Nephron (organoid): ENCODE results near the gene PARD6G.
"Not testable (repeated sequence)": the region's sequence is repeated elsewhere in the genome, so short reads cannot be mapped to it uniquely, and the experiment has no call there.

Experiments used
- H3K27ac Mint-ChIP-seq, 3 experiments: 2 replicates each; pipeline ENCODE4 v1.8.0; 2020; ENCODE audit warnings: mixed read lengths in 3 of 3, mild to moderate bottlenecking in 2 of 3, moderate library complexity in 1 of 3
- H3K27me3 Mint-ChIP-seq: 2 replicates; pipeline ENCODE4 v1.8.0; 2021; ENCODE audit warnings: low read depth, mild to moderate bottlenecking, moderate library complexity, mixed read lengths
- H3K36me3 Mint-ChIP-seq: 2 replicates; pipeline ENCODE4 v1.8.0; 2020; ENCODE audit warnings: low read depth, mixed read lengths
- H3K4me1 Mint-ChIP-seq: 2 replicates; pipeline ENCODE4 v1.8.0; 2020; ENCODE audit warnings: mixed read lengths
- H3K4me3 Mint-ChIP-seq, 3 experiments: 2 replicates each; pipeline ENCODE4 v1.8.0; 2020; ENCODE audit warnings: mild to moderate bottlenecking in 3 of 3, mixed read lengths in 3 of 3, moderate library complexity in 2 of 3
- H3K9me3 Mint-ChIP-seq: 2 replicates; pipeline ENCODE4 v1.8.0; 2020; ENCODE audit warnings: mixed read lengths
- TF ChIP-seq, protein P1 (sequence below), 3 experiments: fragments of 200-600 bp; sonication (generic); IDR thresholded peaks; one replicate each; pipeline ENCODE4 v1.5.0; 2021; ENCODE audit warnings: antibody characterized with exemption in 3 of 3; ENCODE audit not compliant: unreplicated experiment in 3 of 3

The PARD6G gene

DNA sequence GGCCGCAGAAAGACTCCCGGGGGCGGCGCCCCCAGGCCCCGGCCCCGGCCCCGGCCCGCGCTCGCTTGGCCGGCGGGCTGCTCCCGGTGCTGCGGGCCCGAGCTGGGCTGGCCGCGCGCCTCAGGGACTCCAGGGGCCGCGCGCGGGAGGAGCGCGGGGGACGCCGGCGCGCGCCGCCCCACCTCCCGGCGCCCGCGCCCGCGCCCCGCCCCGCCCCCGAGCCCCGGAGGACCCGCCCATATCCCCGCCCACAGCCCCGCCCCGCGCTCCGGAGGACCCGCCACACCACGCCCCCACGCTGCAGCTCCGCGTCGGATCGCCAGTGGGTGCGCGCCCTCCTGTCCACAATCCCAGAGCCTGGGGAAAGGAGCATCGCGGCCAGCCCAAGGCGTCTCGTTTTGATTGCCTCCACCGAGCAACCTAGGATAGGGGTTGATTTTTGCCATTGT lies at the start of gene PARD6G:
Gene PARD6G (minus strand): TSS at position 122 of the 449 bp plus-strand sequence. CDS start 166 bp downstream, outside the sequence.
- no peaks in the 10 kb centered on the region for H3K36me3 Mint-ChIP-seq

GRCh38 chr18:80262241-80263033 lies 15.1 kb upstream of the PARD6G start:
- H3K27ac Mint-ChIP-seq = not testable (repeated sequence)
- TF ChIP-seq, protein P1, sequence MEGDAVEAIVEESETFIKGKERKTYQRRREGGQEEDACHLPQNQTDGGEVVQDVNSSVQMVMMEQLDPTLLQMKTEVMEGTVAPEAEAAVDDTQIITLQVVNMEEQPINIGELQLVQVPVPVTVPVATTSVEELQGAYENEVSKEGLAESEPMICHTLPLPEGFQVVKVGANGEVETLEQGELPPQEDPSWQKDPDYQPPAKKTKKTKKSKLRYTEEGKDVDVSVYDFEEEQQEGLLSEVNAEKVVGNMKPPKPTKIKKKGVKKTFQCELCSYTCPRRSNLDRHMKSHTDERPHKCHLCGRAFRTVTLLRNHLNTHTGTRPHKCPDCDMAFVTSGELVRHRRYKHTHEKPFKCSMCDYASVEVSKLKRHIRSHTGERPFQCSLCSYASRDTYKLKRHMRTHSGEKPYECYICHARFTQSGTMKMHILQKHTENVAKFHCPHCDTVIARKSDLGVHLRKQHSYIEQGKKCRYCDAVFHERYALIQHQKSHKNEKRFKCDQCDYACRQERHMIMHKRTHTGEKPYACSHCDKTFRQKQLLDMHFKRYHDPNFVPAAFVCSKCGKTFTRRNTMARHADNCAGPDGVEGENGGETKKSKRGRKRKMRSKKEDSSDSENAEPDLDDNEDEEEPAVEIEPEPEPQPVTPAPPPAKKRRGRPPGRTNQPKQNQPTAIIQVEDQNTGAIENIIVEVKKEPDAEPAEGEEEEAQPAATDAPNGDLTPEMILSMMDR (IDR thresholded peaks at IDR 0.05; ENCODE audit: unreplicated experiment in 3 of 3) = peak; percentile 44 to 56 (median 53)

More for the DNA sequence above, at the start of gene PARD6G:
- no peaks in the 10 kb centered on the region for H3K9me3 Mint-ChIP-seq
- H3K27ac Mint-ChIP-seq = peak within 1 kb of the TSS in 1 of 3 experiments; percentile 11
- peak within 1 kb of the TSS; percentile 82 to 88 (median 86) for H3K4me3 Mint-ChIP-seq
- TF ChIP-seq, protein P1 (IDR thresholded peaks at IDR 0.05; ENCODE audit: unreplicated experiment in 3 of 3) = no peak
- H3K4me1 Mint-ChIP-seq = peaks cover 15% of the 10 kb centered on the region
- H3K27me3 Mint-ChIP-seq = peaks cover 3% of the 10 kb centered on the region

DNA sequence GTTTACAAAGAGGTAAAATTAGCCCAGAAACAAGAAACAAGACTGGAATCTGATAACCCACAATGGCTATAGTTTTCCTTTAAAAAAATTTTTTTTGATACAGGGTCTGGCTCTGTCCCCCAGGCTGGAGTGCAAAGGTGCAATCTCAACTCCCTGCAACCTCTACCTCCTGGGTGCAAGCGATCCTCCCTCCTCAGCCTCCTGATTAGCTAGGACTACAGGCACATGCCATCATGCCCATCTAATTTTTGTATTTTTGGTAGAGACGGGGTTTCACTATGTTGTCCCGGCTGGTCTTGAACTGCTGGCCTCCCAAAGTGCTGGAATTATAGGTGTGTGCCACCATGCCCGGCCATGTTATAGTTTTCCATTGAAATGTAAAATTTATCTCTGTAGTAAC lies 12.3 kb upstream of the PARD6G start:
- no peaks in the 10 kb centered on the region for H3K36me3 Mint-ChIP-seq
- H3K27ac Mint-ChIP-seq = peak overlapping the region in 1 of 3 experiments; percentile 75
- peaks cover 16% of the 10 kb centered on the region for H3K9me3 Mint-ChIP-seq
- H3K4me1 Mint-ChIP-seq = peaks cover 6% of the 10 kb centered on the region
- no peak overlapping the region for H3K4me3 Mint-ChIP-seq
- H3K27me3 Mint-ChIP-seq = peaks cover 4% of the 10 kb centered on the region
- TF ChIP-seq, protein P1 (IDR thresholded peaks at IDR 0.05; ENCODE audit: unreplicated experiment in 3 of 3) = no peak

More at GRCh38 chr18:80262241-80263033, 15.1 kb upstream of the PARD6G start:
- not testable (repeated sequence) for H3K4me3 Mint-ChIP-seq, H3K9me3 Mint-ChIP-seq, H3K27me3 Mint-ChIP-seq, H3K36me3 Mint-ChIP-seq, H3K4me1 Mint-ChIP-seq

DNA sequence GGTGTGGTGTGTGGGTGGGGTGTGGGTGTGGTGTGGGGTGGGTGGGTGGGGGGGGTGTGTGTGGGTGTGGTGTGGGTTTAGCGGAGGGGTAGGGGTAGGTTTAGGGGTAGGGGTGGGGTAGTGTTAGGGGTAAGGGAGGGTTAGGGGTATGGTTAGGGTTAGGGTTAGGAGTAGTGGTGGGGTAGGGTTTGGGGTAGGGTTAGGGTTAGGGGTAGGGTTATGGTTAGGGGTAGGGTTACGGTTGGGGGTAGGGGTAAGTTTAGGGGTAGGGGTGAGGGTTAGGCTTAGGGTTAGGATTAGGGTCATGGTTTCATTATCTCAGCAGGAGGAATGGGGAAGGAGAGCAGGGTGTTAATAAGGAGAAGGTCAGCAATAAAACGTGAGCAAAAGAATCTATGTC lies 11.3 kb upstream of the PARD6G start:
- Mint-ChIP-seq H3K36me3 (no peaks in the 10 kb centered on the region), H3K4me1 (peaks cover 6% of the 10 kb centered on the region), H3K4me3 (no peak overlapping the region), H3K9me3 (peaks cover 16% of the 10 kb centered on the region), H3K27ac (no peak overlapping the region), H3K27me3 (peaks cover 4% of the 10 kb centered on the region)
- TF ChIP-seq, protein P1 (IDR thresholded peaks at IDR 0.05; ENCODE audit: unreplicated experiment in 3 of 3) = no peak

DNA sequence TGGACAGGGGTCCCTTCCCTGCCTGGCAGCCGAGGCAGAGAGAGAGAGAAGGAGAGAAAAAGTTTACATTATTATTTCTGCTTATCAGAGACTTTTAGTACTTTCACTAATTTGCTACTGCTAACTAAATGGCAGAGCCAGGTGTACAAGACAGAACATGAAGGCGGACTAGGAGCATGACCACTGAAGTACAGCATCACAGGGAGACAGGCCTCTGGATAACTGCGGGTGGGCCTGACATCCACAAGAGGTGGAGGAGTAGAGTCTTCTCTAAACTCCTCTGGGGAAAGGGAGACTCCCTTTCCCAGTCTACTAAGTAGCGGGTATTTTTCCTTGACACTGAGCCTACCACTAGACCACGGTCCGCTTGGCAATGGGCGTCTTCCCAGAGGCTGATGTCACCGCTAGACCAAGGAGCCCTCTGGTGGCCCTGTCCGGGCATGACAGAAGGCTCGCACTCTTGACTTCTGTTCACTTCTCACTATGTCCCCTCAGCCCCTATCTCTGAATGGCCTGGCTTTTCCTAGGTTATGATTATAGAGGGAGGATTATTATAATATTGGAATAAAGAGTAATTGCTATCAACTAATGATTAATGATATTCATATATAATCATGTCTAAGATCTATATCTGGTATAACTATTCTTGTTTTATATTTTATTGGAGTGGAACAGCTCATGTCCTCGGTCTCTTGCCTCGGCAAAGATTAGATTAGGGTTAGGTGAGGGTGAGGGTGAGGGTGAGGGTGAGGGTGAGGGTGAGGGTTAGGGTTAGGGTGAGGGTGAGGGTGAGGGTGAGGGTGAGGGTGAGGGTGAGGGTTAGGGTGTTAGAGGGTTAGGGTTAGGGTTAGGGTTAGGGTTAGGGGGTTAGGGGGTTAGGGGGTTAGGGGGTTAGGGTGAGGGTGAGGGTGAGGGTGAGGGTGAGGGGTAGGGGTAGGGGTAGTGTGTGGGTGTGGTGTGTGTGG lies 10.5 kb upstream of the PARD6G start:
- H3K9me3 Mint-ChIP-seq = peaks cover 16% of the 10 kb centered on the region
- H3K4me1 Mint-ChIP-seq, H3K27me3 Mint-ChIP-seq, H3K36me3 Mint-ChIP-seq, H3K4me3 Mint-ChIP-seq: not testable (repeated sequence)
- H3K27ac Mint-ChIP-seq = peak overlapping the region in 1 of 3 experiments; percentile 15
- TF ChIP-seq, protein P1 (IDR thresholded peaks at IDR 0.05; ENCODE audit: unreplicated experiment in 3 of 3) = peak; percentile 69 to 79 (median 74)
